GM19043 (cell line): ENCODE data around the gene ACSM6.
"Not testable (repeated sequence)": the region's sequence is repeated elsewhere in the genome, so short reads cannot be mapped to it uniquely, and the experiment has no call there.

Experiments used
- ATAC-seq: cut with Tn5 transposase; IDR thresholded peaks from one replicate; pipeline ENCODE4 v1.9.1; 2021; ENCODE audit warnings: low read depth; ENCODE audit not compliant: unreplicated experiment

ACSM6 gene

DNA sequence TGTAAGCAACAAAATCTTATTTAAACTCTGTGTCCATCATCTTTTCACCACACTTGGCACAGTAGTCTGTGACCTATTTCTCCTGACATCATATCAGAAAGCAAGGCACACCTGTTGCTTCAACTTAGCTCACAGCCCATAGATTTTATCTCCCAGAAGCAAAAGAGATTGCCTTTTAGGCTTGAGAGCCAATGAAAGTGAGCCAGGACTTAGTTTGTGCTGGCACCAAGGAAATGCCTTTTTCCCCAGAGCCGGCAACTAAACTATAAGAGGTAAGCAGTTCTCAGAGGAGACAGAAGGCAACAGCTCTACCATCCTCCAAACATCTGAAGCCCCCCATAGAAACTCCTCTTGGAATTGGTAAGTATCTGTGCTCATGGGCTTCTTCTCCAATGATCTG is at the start of gene ACSM6:
ACSM6 (plus strand) TSS at position 295 of the 400 bp plus-strand sequence. CDS start 248 bp downstream, outside the sequence.
- ATAC-seq: no peak

GRCh38 chr10:95168694-95169093 is 25.3 kb upstream of the ACSM6 start:
- ATAC-seq: no peak

GRCh38 chr10:95169522-95169921 is 24.5 kb upstream of the ACSM6 start:
- ATAC-seq: no peak

- ATAC-seq: no peak
These were observed 23.2 kb upstream of the ACSM6 start for GRCh38 chr10:95170790-95171189.

- ATAC-seq: no peak
These were observed 22.7 kb upstream of the ACSM6 start for GRCh38 chr10:95171336-95171735.

GRCh38 chr10:95172851-95173250 is 21.2 kb upstream of the ACSM6 start:
- no peak for ATAC-seq

GRCh38 chr10:95176101-95176500 is 17.9 kb upstream of the ACSM6 start:
- ATAC-seq: no peak

DNA sequence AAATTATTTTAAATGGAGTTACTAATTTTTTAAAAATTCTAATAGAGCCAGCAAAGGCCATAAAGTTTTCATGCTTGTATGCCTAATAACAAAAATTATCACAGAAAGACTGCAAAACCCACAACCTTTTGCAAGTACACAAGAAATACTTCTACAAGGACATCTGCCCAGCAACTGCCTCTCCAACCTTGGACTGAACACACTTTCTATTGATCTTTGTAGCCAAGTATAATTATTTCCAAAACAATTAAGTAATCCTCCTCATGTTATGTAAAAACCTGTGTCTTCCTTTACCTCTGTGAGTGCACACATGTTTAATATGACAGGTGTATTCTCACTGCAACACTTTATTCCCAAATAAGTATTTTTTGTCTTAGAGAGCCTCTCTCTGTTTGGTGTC is 16.6 kb upstream of the ACSM6 start:
- no peak for ATAC-seq

DNA sequence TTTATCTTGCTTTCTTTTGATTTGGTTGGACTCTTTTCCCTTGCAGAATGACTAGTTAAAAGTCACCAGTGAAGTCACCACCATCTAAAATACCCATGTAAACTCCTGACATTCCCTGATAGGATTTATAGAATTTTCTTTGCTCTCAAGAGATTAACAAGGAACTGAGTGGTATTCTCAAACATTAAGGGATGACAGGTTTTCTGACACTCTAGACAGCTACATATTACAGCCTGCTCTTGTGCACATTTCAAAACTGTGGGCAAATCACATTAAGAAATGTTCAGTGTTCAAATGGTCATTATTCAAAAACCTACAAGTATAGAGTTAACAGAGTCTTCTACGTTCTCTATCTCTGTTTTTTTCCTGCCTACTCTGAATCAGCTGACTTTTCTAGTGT is 15.8 kb upstream of the ACSM6 start:
- no peak for ATAC-seq

- no peak for ATAC-seq
These were observed 15.2 kb upstream of the ACSM6 start for GRCh38 chr10:95178797-95179196.

- ATAC-seq: no peak
These were observed 12.3 kb upstream of the ACSM6 start for GRCh38 chr10:95181726-95182125.

DNA sequence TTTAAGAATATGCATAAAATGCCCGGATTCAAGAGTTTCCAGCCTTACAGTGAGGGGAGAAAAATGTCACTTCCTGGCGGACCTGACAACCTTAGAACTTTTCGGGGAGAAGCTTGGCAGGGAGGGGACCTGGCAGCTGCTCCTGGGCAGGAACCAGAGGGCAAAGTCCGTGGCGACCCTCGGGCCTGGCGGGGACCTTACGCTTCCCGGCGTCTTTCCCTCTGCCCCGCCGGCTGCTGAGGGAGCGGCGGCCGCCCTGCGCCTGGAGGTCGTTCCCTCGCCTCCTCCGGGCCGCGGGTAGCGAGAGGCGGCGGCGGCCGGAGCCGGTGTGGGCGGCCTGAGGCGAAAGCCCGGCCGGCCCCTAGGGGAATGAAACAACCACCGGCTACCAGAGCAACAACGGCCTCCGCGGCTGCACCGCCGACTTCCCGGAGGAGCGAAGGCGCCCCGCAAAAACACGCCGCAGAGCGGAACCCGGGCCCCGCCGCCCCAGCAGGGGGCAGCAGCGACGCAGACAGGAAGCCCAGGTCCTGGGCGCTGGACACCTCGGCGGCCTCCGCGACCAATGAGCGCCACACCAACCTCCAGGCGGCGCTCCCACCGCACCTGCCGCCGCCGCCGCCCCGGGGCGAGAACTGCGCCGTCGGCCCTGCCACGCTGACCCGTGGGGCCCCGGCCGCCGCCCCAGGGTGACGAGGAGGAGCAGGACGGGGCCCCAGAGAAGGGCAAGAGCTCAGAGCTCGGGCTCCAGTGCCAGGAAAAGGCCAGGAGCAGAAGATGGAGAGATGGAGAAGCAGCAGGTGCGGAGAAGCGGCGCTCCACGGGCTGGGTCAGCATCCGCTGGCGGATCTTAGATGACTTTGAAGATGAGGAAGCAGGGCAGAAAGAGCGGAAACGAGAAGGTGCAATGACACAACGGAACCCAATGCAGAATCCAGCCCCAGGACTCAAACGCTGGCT is 10.5 kb upstream of the ACSM6 start:
- ATAC-seq: peak; percentile 97

GRCh38 chr10:95187617-95188016 is 6.4 kb upstream of the ACSM6 start:
- no peak for ATAC-seq

GRCh38 chr10:95188593-95188992 is 5.4 kb upstream of the ACSM6 start:
- no peak for ATAC-seq

DNA sequence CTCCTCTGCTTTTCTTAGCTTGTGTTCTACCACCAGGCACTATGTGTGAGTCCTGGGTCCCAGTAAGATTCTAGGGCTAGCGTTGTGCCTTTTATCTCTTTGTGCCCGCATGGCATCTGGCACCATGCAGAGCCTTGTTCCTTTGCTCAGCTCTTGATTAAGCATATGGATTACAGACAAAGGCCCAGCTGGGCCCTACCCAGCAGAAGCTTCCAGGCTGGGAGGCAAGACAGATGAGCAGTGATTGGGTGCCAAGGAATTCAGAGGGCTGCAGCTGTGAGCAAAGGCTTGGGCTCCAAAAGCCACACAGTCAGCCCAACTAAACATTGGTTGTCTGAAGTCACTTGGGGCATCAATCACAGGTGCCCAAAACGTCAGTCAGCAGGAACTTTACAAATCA is 2.0 kb downstream of the ACSM6 start:
- no peak for ATAC-seq

GRCh38 chr10:95201736-95202135 is 7.7 kb downstream of the ACSM6 start:
- no peak for ATAC-seq

DNA sequence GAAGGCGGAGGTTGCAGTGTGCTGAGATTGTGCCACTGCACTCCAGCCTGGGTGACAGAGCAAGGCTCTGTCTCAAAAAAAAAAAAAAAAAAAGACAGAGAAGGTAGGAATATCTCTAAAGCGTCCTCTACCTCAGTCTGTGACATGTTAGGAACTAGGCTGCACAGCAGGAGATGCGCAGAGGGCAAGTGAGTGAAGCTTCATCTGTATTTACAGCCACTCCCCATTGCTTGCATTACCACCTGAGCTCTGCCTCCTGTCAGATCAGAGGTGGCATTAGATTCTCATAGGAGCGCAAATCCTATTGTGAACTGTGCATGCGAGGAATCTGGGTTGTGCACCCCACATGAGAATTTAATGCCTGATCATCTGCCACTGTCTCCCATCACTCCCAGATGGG is 8.8 kb downstream of the ACSM6 start:
- ATAC-seq: not testable (repeated sequence)

DNA sequence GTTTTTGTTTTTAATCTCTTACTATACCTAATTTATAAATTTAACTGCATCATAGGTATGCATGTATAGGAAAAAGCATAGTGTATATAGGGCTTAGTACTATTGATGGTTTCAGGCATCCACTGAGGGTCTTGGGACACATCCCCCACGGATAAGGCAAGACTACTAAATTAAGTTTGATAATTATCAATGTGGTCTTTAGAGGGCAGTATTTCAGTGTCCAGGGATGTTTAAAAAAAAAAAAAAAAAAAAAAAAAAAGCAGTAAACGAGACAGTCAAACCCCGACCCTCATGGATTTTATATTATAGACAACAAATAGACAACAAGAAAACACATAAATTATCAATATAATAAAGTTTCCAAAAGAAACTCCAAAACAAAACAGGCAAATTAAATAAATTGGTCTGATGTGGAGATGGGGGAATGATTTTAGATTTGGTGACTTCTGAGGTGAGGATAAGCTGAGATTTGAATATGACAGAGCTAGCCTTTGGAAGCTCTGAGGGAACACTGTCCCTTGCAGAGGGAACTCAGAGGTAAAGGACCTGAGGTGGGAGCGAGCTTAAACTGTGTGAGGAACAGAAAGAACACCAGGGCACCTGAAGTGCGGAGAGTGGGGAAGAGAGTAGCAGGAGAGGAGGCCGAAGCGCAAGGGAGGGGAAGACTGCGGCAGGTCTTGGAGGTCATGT is 14.8 kb downstream of the ACSM6 start:
- ATAC-seq: no peak

DNA sequence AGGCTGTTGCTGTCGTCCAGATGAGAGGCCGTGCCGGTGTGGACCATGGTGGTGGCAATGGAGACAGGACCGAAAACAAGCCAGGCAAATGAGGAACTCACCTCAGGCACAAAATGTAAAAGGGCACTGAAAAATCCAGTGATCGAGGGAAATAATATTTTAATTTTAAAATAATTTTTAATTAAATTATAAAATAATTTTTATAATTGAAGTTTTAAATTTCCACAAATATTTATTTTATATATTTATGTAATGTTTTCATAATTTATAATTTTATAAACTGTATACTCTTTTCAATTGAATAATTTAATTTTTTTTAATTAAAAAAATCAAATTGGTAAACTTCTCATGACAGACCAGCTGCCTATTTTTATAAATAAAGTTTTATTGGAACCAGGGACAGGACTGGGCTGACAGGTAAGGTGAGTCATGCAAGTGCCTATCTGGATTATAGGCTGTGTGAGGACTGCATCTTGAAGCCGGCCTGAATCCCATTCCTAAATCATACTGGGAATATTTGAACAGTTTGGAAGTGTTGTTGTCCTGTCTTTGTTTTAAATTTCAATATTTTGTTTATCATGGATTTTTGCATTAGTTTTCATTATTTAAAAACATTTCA is 15.6 kb downstream of the ACSM6 start:
- no peak for ATAC-seq

GRCh38 chr10:95211606-95212279 is 17.7 kb downstream of the ACSM6 start:
- no peak for ATAC-seq

DNA sequence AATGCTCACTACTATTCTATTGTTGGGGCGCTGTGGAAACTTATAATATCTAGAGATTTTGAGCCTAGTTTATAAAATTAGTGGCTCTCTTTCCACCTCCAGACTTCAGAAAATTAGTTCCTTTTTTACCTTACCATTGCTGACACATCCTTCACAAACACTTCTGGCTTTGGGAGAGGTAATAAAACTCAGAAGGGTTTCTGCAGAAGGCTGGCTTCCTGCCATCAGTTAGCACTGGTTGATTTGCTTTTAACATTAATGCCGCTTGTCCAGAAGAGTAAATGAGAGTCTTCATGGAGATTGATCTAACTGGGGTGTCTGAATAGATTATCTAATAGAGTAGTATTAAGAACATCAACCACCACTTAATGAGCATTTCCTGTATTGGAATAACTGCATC is 20.3 kb downstream of the ACSM6 start:
- no peak for ATAC-seq
